Spleen (tissue), 11 donors: Measurements from ENCODE around the gene SLC4A1AP. TPM values are rescaled to one million over a fixed set of nuclear protein-coding genes. Genes with fewer than 3 reads are reported as not detected.
A peak's percentile ranks its signal among the peaks of the same experiment; 100 is the strongest.

Experiments
- DNase-seq: peaks from one replicate; pipeline ENCODE4 v3.0.0-alpha.2; 2020
- H3K27ac ChIP-seq, 8 donors: fragments of 200-600 bp; sonication (generic) in 7 of 8; 1 replicate in 4 of 8; 2 replicates in 4 of 8; pipeline versions ENCODE4 v1.5.0 to v1.8.0; 2016 to 2021; ENCODE audit warnings: inconsistent platforms in 4 of 8, mild to moderate bottlenecking in 4 of 8, moderate library complexity in 1 of 8
- H3K27me3 ChIP-seq, 7 donors: fragments of 200-600 bp; sonication (generic) in 6 of 7; replicated peaks in 1 of 7; 1 replicate in 4 of 7; 2 replicates in 3 of 7; pipeline versions ENCODE4 v1.5.0 to v1.8.0; 2016 to 2021; ENCODE audit warnings: inconsistent platforms in 3 of 7, mild to moderate bottlenecking in 1 of 7
- H3K36me3 ChIP-seq, 6 donors: fragments of 200-600 bp; sonication (generic) in 5 of 6; 1 replicate in 4 of 6; 2 replicates in 2 of 6; pipeline versions ENCODE4 v1.5.0 to v1.8.0; 2016 to 2021; ENCODE audit warnings: inconsistent platforms in 2 of 6
- H3K4me1 ChIP-seq, 6 donors: fragments of 200-600 bp; sonication (generic) in 5 of 6; 1 replicate in 3 of 6; 2 replicates in 3 of 6; pipeline versions ENCODE4 v1.5.0 to v1.8.0; 2016 to 2021; ENCODE audit warnings: inconsistent platforms in 3 of 6
- H3K4me3 ChIP-seq, 8 donors: fragments of 200-600 bp; sonication (generic) in 7 of 8; 1 replicate in 4 of 8; 2 replicates in 4 of 8; pipeline versions ENCODE4 v1.5.0 to v1.8.0; 2016 to 2021; ENCODE audit warnings: inconsistent platforms in 4 of 8, mild to moderate bottlenecking in 4 of 8, moderate library complexity in 2 of 8
- H3K9me3 ChIP-seq, 8 donors: fragments of 200-600 bp; sonication (generic) in 7 of 8; 1 replicate in 4 of 8; 2 replicates in 4 of 8; pipeline versions ENCODE4 v1.5.0 to v1.8.0; 2016 to 2021; ENCODE audit warnings: inconsistent platforms in 4 of 8
- CTCF ChIP-seq, 11 experiments: fragments of 200-600 bp in 7 of 11; fragments of 450-650 bp in 4 of 11; sonication (generic) in 4 of 11; IDR thresholded peaks in 8 of 11; conservative IDR thresholded peaks in 3 of 11; 1 replicate in 7 of 11; 2 replicates in 4 of 11; pipeline versions ENCODE4 v1.4.0 to v1.8.0; 2016 to 2021; ENCODE audit warnings: antibody characterized with exemption in 11 of 11, inconsistent platforms in 4 of 11, mild to moderate bottlenecking in 1 of 11
- POLR2A ChIP-seq, 3 donors: fragments of 450-650 bp; IDR thresholded peaks; one replicate each; pipeline ENCODE4 v1.5.1; 2017; ENCODE audit warnings: antibody characterized with exemption in 3 of 3, mild to moderate bottlenecking in 1 of 3
- POLR2AphosphoS5 ChIP-seq, 3 donors: sonication (generic); formaldehyde crosslinking; IDR thresholded peaks; one replicate each; pipeline ENCODE4 v1.5.1; 2017; ENCODE audit warnings: antibody characterized with exemption in 3 of 3
- WGBS, 5 donors: extraction: QIAGEN DNeasy Blood & Tissue Kit in 3 of 5; methylation state at CpG; one replicate each; pipeline versions ENCODE4 v1.1.5 to v1.1.7; 2013 to 2018; 5-methylcytosine and 5-hydroxymethylcytosine counted together
- intact Hi-C: fragments of 100-400 bp; cut with DNase I; formaldehyde crosslinking; loops from one replicate; pipeline ENCODE4 v1.15.0; 2023; ENCODE audit warnings: low total_unique reads
- polyA plus RNA-seq, 3 donors: library from polyadenylated mRNA; stranded (reverse); fragments of 200-250 nt; gene quantifications; one replicate each; pipeline ENCODE4 v1.2.1, GENCODE V29; 2013
- total RNA-seq, 7 donors: library from RNA; depleted of rRNA in 3 of 7; stranded (reverse); fragments of >200 nt in 3 of 7; fragmentation: NEBNext Ultra II Directional in 4 of 7; extraction: Animal tissue kit (Norgen Biotek cat#: 25700) in 4 of 7; gene quantifications; one replicate each; pipeline versions ENCODE4 v1.1.0 to v1.2.1, GENCODE V29; 2016 to 2021
- donor health status: healthy with polysubstance abuse.
- donor health status: DM: no; HTN: no; CAD: no; lungs with moderate emphysema.
- donor health status: DM: no; HTN: no; CAD: no.
- donor health status: Bipolar disorder and iron deficiency.
- donor health status: healthy.
- donor health status: DM: no; HTN: no; CAD: no.
- donor health status: DM: yes; HTN: yes; CAD: no.

Gene SLC4A1AP
- total and polyA plus RNA-seq, 10 donors = 10.5 to 25.4 (median 19.1) TPM

GRCh38 chr2:27715318-27716210, 51.9 kb downstream of the SLC4A1AP start:
- no peak for DNase-seq
- H3K4me1 ChIP-seq = peaks cover 3 to 45% (median 15%) of the 10 kb centered on the region in 6 donors
- H3K9me3 ChIP-seq = no peaks in the 10 kb centered on the region
- H3K27me3 ChIP-seq = peaks cover 0 to 27% (median 4%) of the 10 kb centered on the region in 7 donors
- 1 to 4% (median 3%) methylated on average over 35 to 49 of the region's 51 CpGs for WGBS, 5 donors
- no peaks in the 10 kb centered on the region for H3K36me3 ChIP-seq
- intact Hi-C loops = no loop called here
- peak overlapping the region in 5 of 8 donors; percentile 29 to 69 (median 66) for H3K27ac ChIP-seq
- peak overlapping the region; percentile 0 to 66 (median 31) for H3K4me3 ChIP-seq
- no peak for TF ChIP-seq CTCF (IDR thresholded peaks at IDR 0.05 in 8 of 11, conservative IDR thresholded peaks at IDR 0.05 in 3 of 11)
- peak; percentile 44 to 67 (median 62) for TF ChIP-seq POLR2AphosphoS5 (IDR thresholded peaks at IDR 0.05)
- no peak for TF ChIP-seq POLR2A (IDR thresholded peaks at IDR 0.05)

GRCh38 chr2:27716301-27717069, 52.8 kb downstream of the SLC4A1AP start:
- Histone ChIP-seq H3K4me3 (peak overlapping the region in 1 of 8 donors; percentile 66), H3K27me3 (peaks cover 0 to 27% (median 4%) of the 10 kb centered on the region in 7 donors), H3K4me1 (peaks cover 3 to 37% (median 15%) of the 10 kb centered on the region in 6 donors), H3K27ac (peak overlapping the region in 1 of 8 donors; percentile 14), H3K36me3 (no peaks in the 10 kb centered on the region), H3K9me3 (no peaks in the 10 kb centered on the region)
- intact Hi-C loops = no loop called here
- TF ChIP-seq POLR2A (IDR thresholded peaks at IDR 0.05) = no peak
- no peak for TF ChIP-seq POLR2AphosphoS5 (IDR thresholded peaks at IDR 0.05)
- no peak for TF ChIP-seq CTCF (IDR thresholded peaks at IDR 0.05 in 8 of 11, conservative IDR thresholded peaks at IDR 0.05 in 3 of 11)
- no peak for DNase-seq
- 34 to 46% (median 37%) methylated on average over 19 to 25 of the region's 25 CpGs for WGBS, 5 donors

- Histone ChIP-seq H3K27me3 (peaks cover 0 to 27% (median 4%) of the 10 kb centered on the region in 7 donors), H3K36me3 (no peaks in the 10 kb centered on the region), H3K9me3 (no peaks in the 10 kb centered on the region), H3K4me3 (no peak overlapping the region), H3K27ac (no peak overlapping the region), H3K4me1 (peaks cover 3 to 34% (median 15%) of the 10 kb centered on the region in 6 donors)
- DNase-seq = no peak
- no peak for TF ChIP-seq CTCF (IDR thresholded peaks at IDR 0.05 in 8 of 11, conservative IDR thresholded peaks at IDR 0.05 in 3 of 11)
- no peak for TF ChIP-seq POLR2AphosphoS5 (IDR thresholded peaks at IDR 0.05)
- no peak for TF ChIP-seq POLR2A (IDR thresholded peaks at IDR 0.05)
- intact Hi-C loops = no loop called here
- WGBS, 5 donors = 59 to 75% (median 65%) methylated on average over 9 of the region's 9 CpGs
Observed at GRCh38 chr2:27717070-27717795, 53.5 kb downstream of the SLC4A1AP start.
